HT-29 (cell line): ENCODE measurements around the gene CELSR1. TPM values are rescaled to one million over a fixed set of nuclear protein-coding genes. Genes with fewer than 3 reads are reported as not detected.

Experiments
- DNase-seq: peaks from one replicate; pipeline ENCODE4 v3.0.0-alpha.2; 2015; ENCODE audit warnings: low spot score
- total RNA-seq: library from RNA; depleted of rRNA; stranded (reverse); fragments of >200 nt; shearing (Covaris generic); gene quantifications from 2 replicates; pipeline ENCODE4 v1.2.3, GENCODE V29; 2014

The CELSR1 gene
- total RNA-seq, 1 experiment from 2014 or later = 6.8 TPM

GRCh38 chr22:46351767-46352166, 185.7 kb downstream of the CELSR1 start:
- no peak for DNase-seq

GRCh38 chr22:46351131-46351735, 186.2 kb downstream of the CELSR1 start:
- DNase-seq = no peak

- no peak for DNase-seq
Measured at GRCh38 chr22:46350646-46351045, 186.8 kb downstream of the CELSR1 start.

DNA sequence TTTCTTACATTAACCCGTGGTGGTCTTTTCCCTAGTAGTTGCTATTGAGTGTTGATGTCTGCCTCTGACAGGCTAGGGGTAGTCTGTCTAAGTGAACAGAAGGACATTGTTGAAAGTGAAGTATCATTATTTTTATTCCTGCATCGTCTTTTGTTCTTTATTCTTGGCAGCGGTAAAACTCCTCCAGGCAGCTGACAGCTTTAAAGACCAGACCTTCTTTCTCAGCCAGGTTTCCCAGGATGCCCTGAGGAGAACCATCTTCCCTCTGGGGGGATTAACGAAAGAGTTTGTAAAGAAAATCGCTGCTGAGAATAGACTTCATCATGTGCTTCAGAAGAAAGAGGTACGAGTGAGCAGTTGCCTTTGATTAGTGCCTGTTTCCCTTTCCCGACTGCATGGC, 187.3 kb downstream of the CELSR1 start:
- no peak for DNase-seq

GRCh38 chr22:46349681-46350080, 187.7 kb downstream of the CELSR1 start:
- no peak for DNase-seq

GRCh38 chr22:46349238-46349637, 188.2 kb downstream of the CELSR1 start:
- DNase-seq = no peak

DNA sequence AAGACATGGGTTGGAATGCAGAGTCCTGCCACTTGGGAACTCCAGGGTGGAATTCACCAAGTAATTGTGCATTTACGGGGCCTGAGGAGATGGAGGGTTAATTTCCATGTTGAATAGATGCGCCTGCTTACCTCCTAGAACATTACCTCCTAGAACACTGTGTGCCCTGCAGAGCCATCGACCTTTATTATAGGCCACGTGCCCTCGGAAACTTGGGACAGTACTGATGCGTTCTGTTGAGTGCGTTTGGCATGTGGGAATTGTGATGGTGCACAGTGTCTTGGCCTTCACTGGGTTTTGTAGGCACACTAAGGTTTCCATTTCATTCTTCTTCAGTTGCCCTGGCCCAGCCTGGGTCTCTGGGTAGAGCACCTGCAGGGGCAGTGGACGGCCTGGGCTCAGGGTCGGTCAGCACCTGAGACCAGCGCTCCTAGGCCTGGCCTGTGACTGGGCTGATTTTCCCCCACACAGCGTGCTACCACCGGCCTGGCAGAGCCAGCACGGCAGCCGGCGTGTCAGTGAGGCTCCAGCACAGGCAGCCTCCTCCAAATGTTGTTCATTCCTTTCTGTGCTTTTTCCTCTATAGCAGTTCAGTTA, 189.2 kb downstream of the CELSR1 start:
- DNase-seq = no peak

DNA sequence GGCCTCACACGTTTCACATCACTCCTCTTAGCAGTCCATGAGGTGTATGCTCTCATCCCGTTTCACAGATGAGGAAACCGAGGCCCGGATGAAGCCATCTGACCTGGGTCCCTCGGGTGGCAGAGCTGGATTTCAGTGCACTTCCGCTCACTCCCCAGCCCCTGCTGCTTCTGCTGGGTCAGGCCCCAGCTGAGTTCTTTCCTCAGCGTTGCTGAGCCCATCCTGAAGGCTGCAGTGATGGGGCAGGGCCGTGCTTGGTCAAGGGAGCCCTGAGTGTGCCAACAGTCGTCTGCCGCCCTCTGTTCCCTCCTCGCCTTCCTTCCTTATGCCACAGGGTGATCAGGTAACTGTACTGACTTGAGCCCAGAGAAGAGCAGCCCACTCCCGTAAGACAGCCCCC, 189.8 kb downstream of the CELSR1 start:
- no peak for DNase-seq

- DNase-seq = no peak
Measured at GRCh38 chr22:46346680-46347405, 190.6 kb downstream of the CELSR1 start.

DNA sequence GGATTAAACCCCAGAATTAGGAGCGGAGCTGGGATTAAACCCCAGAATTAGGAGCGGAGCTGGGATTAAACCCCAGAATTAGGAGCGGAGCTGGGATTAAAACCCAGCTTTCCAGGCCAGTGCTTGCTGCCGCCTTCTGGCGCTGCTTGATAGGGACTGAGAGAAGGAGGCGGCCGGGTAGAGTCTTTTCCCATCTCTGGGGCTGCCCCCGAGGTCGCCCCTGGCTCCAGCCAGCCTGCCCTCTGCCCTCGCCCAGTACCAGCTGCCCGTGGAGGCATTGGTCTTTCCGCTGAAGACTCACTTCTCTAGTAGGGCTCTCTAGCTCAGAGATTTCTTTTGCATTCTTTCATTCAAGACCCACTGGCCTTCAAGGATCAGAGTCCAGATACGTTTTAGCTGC, 196.7 kb downstream of the CELSR1 start:
- no peak for DNase-seq

GRCh38 chr22:46339956-46340355, 197.5 kb downstream of the CELSR1 start:
- no peak for DNase-seq

DNA sequence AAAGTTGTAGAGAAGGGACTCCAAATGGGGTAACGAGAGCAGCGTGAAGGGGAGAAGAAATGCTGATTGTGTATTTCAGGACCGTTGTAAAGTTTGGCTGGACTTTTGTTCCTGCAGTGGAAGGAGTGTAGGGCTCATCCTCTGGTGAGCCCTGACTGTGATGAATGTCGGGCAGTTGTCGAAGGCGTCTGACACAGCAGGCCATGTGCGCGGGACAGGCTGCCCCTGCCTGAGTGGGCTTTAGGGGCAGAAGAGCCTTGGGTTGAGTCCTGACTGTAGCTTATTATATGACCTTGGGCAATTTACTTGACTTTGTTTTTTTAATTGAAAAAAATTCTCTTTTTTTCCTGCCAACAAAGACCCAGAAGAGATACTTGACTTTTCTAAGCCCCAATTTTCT, 198.8 kb downstream of the CELSR1 start:
- DNase-seq = no peak

DNA sequence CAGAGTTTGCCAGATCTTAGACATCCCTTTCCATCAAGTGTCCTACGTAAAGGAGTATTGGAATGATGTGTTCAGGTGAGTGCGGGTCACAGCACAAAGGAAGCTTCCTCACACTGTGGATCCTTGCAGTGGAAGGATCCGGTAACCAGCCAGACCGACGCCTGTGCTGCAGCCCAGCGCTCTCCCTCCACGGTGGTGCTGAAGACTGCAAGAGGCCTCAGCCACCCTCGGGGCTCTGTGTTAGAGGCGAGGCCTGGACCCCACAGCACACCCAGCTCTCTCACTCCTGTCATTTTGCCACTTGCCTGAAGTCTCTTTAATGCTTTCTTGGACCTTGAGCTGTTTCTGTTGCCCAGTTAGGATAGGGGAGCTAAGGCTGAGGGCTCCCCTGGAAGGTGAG, 199.6 kb downstream of the CELSR1 start:
- no peak for DNase-seq

DNA sequence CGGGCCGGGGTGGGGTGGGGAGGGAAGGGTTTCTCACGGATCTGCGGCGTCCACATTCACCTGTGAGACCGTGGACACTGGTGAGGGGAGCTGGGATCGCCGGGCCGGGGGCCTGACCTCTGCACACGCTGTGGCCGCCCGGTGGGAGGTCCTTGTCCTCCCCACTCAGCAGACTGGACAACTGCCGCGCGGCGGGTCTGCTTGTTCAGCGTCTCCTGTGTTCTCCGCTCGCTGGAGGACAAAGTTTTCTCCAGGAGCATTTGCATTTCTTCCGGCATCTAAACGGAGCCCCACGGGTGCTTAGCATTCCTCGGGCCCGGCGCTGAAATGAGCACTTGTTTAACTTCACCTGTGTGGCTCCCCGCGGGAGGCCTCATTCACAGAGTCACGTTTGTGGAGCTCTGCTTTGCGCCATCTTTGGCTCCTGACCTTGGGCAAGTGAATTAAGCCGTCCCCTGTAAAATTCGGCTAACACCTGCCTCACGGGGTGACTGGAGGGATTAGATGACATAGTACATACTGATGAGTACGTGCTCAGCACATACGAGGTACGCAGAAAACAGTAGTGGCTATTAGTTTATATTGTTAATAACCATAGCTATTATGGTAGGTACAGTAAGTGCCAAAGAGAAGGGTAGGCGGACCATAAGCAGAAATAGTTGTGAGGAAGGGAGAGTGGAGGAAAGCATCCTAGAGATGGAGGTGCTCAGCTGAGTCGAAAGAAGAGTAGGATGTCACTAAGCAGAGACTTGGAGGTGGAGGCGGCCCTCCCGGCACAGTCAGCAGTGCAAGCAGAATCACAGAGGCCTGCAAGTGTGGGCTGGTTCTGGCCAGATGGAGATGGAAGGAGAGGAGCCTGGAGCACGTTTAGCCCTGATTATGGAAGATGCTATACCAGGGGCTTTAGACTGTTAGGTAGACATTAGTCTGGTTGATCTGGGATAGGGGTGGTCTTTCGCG, 201.0 kb downstream of the CELSR1 start:
- peak; percentile 4 for DNase-seq

- peak; percentile 73 for DNase-seq
Measured at GRCh38 chr22:46335201-46336118, 202.0 kb downstream of the CELSR1 start, which contains the start of gene TRMU. Gene TRMU, plus strand, starts transcription at chr22:46335714. Its CDS starts 51 bp downstream, at chr22:46335765.

DNA sequence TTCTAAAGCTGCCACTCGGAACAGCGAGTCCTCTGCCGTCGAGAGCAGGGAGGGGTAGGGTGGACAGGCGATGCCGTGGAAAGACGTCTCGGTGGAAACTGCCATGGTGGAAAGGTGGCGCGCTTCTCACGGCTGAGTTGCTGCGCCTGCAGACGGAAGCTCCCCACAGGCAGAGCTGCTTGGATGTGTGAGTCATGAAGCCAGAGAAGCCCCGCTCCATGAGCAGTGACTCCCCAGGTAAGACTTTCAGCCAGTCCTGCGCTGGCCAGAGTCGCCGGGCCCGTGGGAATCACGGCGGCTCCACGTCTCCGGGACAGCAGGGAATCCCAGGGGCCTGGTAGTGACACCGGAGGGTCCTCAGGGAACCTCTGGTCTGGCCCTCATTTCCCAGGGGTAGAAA, 205.9 kb downstream of the CELSR1 start:
- no peak for DNase-seq

DNA sequence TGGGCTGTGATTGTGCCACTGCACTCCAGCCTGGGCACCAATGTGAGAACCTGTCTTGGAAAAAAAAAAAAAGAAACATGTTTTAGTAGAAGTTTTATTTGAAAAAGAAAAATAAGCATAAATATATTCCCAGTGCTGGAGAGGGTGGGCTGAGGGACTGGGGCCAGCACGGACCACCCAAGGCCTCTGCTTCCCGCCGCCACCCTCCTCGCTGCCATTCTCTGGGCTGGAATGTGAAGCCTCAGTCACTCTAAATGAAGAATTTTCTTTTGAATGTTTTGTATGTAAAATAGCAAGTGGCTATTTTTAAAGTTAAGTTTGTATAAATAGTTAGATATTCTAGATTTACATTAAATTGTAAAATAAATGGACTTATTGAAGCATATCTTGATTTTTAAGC, 207.0 kb downstream of the CELSR1 start:
- no peak for DNase-seq

DNA sequence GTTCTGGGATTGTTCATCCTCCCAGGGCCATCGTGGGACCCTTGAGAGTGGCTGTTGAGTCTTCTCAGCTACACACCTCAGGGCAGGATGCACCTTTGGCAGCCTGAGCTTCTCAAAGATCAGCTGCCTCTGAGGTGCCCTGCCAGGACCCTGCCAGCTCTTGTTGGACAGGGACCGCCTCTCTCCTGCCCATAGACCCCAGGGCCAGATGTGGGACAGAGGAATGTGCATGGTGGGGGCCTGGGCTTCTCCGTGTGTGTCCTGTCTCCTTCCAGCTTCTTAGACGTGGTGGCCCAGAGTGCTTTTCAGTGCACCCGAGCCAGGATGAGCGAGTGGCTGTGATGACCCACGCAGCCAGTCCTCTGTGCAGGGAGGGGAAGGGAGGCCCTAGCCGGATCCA, 207.8 kb downstream of the CELSR1 start:
- no peak for DNase-seq

- DNase-seq = no peak
Measured at GRCh38 chr22:46328797-46329196, 208.6 kb downstream of the CELSR1 start.

DNA sequence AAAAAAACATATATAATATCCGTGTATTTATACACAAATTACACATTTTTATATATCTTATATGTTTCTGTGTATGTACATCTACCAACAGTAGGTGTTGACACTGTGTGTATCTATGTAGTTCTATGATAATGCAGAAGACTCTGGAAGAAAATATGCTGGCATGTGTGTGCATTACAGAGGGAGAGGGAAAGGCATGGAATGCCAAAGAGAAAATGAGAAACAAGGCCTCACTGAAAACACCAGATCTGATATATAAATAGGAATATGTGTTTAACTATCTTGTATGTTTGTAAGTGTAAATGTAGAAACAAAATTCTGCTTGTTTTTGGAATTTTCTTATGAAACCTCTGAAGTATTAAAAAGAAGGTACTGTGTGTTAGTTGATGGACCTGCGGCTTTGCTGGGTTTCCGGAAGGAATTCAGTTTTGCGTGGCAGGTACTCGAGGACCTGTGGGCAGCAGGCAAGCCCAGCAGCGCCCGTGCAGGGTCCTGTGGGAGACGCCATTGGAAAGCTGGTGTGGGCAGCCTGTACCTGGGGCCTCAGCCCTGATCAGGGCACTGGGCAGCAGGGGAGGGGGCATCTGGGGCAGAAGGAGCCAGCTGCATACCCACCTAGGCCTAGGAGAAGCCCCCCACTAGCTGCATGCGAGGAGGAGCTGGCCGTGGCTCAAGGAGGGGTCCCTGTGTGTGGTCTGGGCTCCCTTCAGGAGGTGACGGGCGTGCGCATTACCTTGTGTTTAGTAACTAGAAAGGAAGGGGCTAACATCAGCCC, 209.5 kb downstream of the CELSR1 start:
- DNase-seq = no peak
